GM12878 (cell line): ENCODE data around the gene STX10. TPM values are rescaled to one million over a fixed set of nuclear protein-coding genes. Genes with fewer than 3 reads are reported as not detected.

Experiments used
- ASH2L ChIP-seq: fragments of 300-600, 200-600 bp; sonication (generic); IDR thresholded peaks from 2 replicates; pipeline ENCODE4 v1.6.1; 2017; ENCODE audit warnings: low read depth, mild to moderate bottlenecking, borderline replicate concordance
- CBX3 ChIP-seq: fragments of 200-600 bp; sonication (generic); IDR thresholded peaks from 2 replicates; pipeline ENCODE4 v1.6.1; 2016; ENCODE audit warnings: low read depth, borderline replicate concordance
- CREM ChIP-seq: IDR thresholded peaks from 2 replicates; pipeline ENCODE4 v1.6.1; 2014; ENCODE audit warnings: antibody characterized with exemption, low read depth
- EED ChIP-seq: sonication (generic); IDR thresholded peaks from 2 replicates; pipeline ENCODE4 v1.6.1; 2016; ENCODE audit warnings: antibody characterized with exemption, low read depth
- FOXM1 ChIP-seq: IDR thresholded peaks from 2 replicates; pipeline ENCODE4 v1.6.1; 2012; ENCODE audit warnings: low read depth, mild to moderate bottlenecking, inconsistent platforms, low read length, moderate library complexity
- GABPA ChIP-seq: IDR thresholded peaks from 2 replicates; pipeline ENCODE4 v1.6.1; 2014; ENCODE audit warnings: antibody characterized with exemption, low read depth, mild to moderate bottlenecking, inconsistent platforms
- HCFC1 ChIP-seq: fragments of 150-350 bp; IDR thresholded peaks from 2 replicates; pipeline ENCODE4 v1.6.1; 2014; ENCODE audit warnings: low read length
- HDGF ChIP-seq: fragments of 450-650 bp; IDR thresholded peaks from 2 replicates; pipeline ENCODE4 v1.6.1; 2016; ENCODE audit warnings: antibody characterized with exemption
- KLF5 ChIP-seq: fragments of 450-650 bp; IDR thresholded peaks from 2 replicates; pipeline ENCODE4 v1.6.1; 2014; ENCODE audit warnings: mild to moderate bottlenecking; ENCODE audit not compliant: partially characterized antibody
- MTA2 ChIP-seq: fragments of 450-650 bp; IDR thresholded peaks from 2 replicates; pipeline ENCODE4 v1.6.1; 2016; ENCODE audit warnings: low read depth, mild to moderate bottlenecking, moderate library complexity
- MTA3 ChIP-seq: IDR thresholded peaks from 2 replicates; pipeline ENCODE4 v1.6.1; 2012; ENCODE audit warnings: low read length, inconsistent platforms, borderline replicate concordance
- MYC ChIP-seq: IDR thresholded peaks from 2 replicates; pipeline ENCODE4 v1.6.1; 2011; ENCODE audit warnings: mild to moderate bottlenecking, low read length, moderate library complexity, inconsistent platforms; ENCODE audit not compliant: insufficient read depth, insufficient replicate concordance, insufficient read length, severe bottlenecking
- PAX5 ChIP-seq: IDR thresholded peaks from 2 replicates; pipeline ENCODE4 v1.6.1; 2011; ENCODE audit warnings: low read depth, low read length, borderline replicate concordance
- POLR2AphosphoS2 ChIP-seq: IDR thresholded peaks from 2 replicates; pipeline ENCODE4 v1.6.1; 2011; ENCODE audit warnings: low read depth, mild to moderate bottlenecking, low read length, improper control_type of control experiment, moderate library complexity
- POLR2AphosphoS5 ChIP-seq: IDR thresholded peaks from 2 replicates; pipeline ENCODE4 v1.6.1; 2011; ENCODE audit warnings: mild to moderate bottlenecking, low read length, inconsistent platforms
- POU2F2 ChIP-seq: IDR thresholded peaks from 3 replicates; pipeline ENCODE4 v1.6.1; 2011; ENCODE audit warnings: low read depth, mild to moderate bottlenecking, low read length, borderline replicate concordance
- RB1 ChIP-seq: fragments of 450-650 bp; formaldehyde crosslinking; IDR thresholded peaks from 2 replicates; pipeline ENCODE4 v1.6.1; 2017; ENCODE audit warnings: mild to moderate bottlenecking, borderline replicate concordance
- RCOR1 ChIP-seq: conservative IDR thresholded peaks from 2 replicates; pipeline ENCODE4 v1.6.1; 2012; ENCODE audit warnings: low read depth, low read length, improper control_type of control experiment
- SIX5 ChIP-seq: IDR thresholded peaks from 2 replicates; pipeline ENCODE4 v1.6.1; 2011; ENCODE audit warnings: mild to moderate bottlenecking, low read depth, low read length, moderate library complexity; ENCODE audit not compliant: severe bottlenecking
- SMAD5 ChIP-seq: IDR thresholded peaks from 2 replicates; pipeline ENCODE4 v1.6.1; 2016; ENCODE audit warnings: antibody characterized with exemption, low read depth
- SP1 ChIP-seq: IDR thresholded peaks from one replicate; pipeline ENCODE4 v1.6.1; 2011; ENCODE audit warnings: low read depth, low read length
- SREBF2 ChIP-seq: IDR thresholded peaks from 2 replicates; pipeline ENCODE4 v1.6.1; 2012; ENCODE audit warnings: mild to moderate bottlenecking, low read length
- SRF ChIP-seq, 2 experiments: IDR thresholded peaks; 2 replicates each; pipeline ENCODE4 v1.6.1; 2011; ENCODE audit warnings: low read depth in 2 of 2, low read length in 2 of 2, mild to moderate bottlenecking in 1 of 2, moderate library complexity in 1 of 2
- TARDBP ChIP-seq: IDR thresholded peaks from 2 replicates; pipeline ENCODE4 v1.6.1; 2016; ENCODE audit warnings: borderline replicate concordance
- TCF7 ChIP-seq: IDR thresholded peaks from 2 replicates; pipeline ENCODE4 v1.6.1; 2014; ENCODE audit warnings: antibody characterized with exemption, borderline replicate concordance
- ZBTB11 ChIP-seq: fragments of 450-650 bp; formaldehyde crosslinking; IDR thresholded peaks from 2 replicates; pipeline ENCODE4 v1.5.0; 2022; ENCODE audit warnings: mild to moderate bottlenecking, missing genetic modification characterization
- ZSCAN29 ChIP-seq: fragments of 450-650 bp; IDR thresholded peaks from 2 replicates; pipeline ENCODE4 v1.6.1; 2017; ENCODE audit warnings: mild to moderate bottlenecking, moderate library complexity
- polyA plus RNA-seq, 11 experiments: library from polyadenylated mRNA; depleted of rRNA in 4 of 11; unstranded in 6 of 11; stranded (reverse) in 5 of 11; fragments of >200 nt; fragmentation: Nextera tagmentation in 4 of 11; fragmentation: Illumina TruSeq in 1 of 11; extraction: Ambion mirVana in 4 of 11; extraction: Trizol in 1 of 11; gene quantifications; 1 replicate in 1 of 11; 2 replicates in 10 of 11; pipeline versions ENCODE4 v1.2.1 to v1.2.3, GENCODE V29; 2011 to 2016; ENCODE audit warnings: inconsistent platforms in 2 of 11, missing spikeins in 2 of 11, low read depth in 1 of 11
- total RNA-seq, 4 experiments: library from RNA; depleted of rRNA in 3 of 4; stranded (reverse); fragments of >200 nt in 3 of 4; fragmentation: Illumina TruSeq in 1 of 4; extraction: Trizol in 1 of 4; gene quantifications; 2 replicates each; pipeline versions ENCODE4 v1.2.1 to v1.2.3, GENCODE V29; 2013 to 2021
- TF ChIP-seq, protein P1 (sequence below): IDR thresholded peaks from 2 replicates; pipeline ENCODE4 v1.6.1; 2011; ENCODE audit warnings: low read depth, low read length, improper control_type of control experiment, borderline replicate concordance
- TF ChIP-seq, protein P2 (sequence below): IDR thresholded peaks from 2 replicates; pipeline ENCODE4 v1.6.1; 2012; ENCODE audit warnings: low read depth, low read length, improper control_type of control experiment

STX10 gene
- total and polyA plus RNA-seq, 10 of the 15 experiments (the other 5 are each of a cell fraction or from before 2014, with no cell fraction given), result 0.56 to 76.1 (median 47.6) TPM

DNA sequence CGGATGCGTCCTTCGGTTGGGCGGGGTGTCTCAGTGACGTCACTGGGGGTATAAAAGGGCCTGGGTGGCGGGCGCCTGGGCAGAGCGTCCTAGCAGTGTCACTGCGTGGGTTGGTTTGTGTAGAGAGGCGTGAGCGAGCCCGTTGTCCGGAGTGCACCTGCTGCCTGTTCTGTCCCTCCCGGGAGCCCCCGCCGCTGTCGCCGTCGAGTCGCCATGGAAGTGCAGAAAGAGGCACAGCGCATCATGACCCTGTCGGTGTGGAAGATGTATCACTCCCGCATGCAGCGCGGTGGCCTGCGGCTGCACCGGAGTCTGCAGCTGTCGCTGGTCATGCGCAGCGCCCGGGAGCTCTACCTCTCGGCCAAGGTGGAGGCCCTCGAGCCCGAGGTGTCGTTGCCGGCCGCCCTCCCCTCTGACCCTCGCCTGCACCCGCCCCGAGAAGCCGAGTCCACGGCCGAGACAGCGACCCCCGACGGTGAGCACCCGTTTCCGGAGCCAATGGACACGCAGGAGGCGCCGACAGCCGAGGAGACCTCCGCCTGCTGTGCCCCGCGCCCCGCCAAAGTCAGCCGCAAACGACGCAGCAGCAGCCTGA is 2.9 kb upstream of the STX10 start (continued):
- peak; percentile 99 for TF ChIP-seq SMAD5
- TF ChIP-seq MTA3, result no peak
- no peak for TF ChIP-seq TCF7
- TF ChIP-seq MYC, result no peak
- TF ChIP-seq, protein P1, sequence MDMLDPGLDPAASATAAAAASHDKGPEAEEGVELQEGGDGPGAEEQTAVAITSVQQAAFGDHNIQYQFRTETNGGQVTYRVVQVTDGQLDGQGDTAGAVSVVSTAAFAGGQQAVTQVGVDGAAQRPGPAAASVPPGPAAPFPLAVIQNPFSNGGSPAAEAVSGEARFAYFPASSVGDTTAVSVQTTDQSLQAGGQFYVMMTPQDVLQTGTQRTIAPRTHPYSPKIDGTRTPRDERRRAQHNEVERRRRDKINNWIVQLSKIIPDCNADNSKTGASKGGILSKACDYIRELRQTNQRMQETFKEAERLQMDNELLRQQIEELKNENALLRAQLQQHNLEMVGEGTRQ, result no peak
- peak; percentile 98 for TF ChIP-seq POU2F2
- TF ChIP-seq ZBTB11 (CRISPR knock-in tag), result peak; percentile 35; the same call in 1 of the 2 replicates
- TF ChIP-seq CBX3, result no peak
- no peak for TF ChIP-seq MTA2
- peak; percentile 78; the same call in 1 of the 2 replicates for TF ChIP-seq HDGF
- peak; percentile 100 for TF ChIP-seq POLR2AphosphoS2
- peak; percentile 82 for TF ChIP-seq KLF5
- TF ChIP-seq RCOR1, result peak; percentile 7; the same call in 1 of the 2 replicates
- TF ChIP-seq, protein P2, sequence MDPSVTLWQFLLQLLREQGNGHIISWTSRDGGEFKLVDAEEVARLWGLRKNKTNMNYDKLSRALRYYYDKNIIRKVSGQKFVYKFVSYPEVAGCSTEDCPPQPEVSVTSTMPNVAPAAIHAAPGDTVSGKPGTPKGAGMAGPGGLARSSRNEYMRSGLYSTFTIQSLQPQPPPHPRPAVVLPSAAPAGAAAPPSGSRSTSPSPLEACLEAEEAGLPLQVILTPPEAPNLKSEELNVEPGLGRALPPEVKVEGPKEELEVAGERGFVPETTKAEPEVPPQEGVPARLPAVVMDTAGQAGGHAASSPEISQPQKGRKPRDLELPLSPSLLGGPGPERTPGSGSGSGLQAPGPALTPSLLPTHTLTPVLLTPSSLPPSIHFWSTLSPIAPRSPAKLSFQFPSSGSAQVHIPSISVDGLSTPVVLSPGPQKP, result peak; percentile 70
- peak; percentile 92 for TF ChIP-seq CREM
- 0 out of 2 replicates have a peak, but pooled peaks have one; percentile 8 for TF ChIP-seq EED
- TF ChIP-seq FOXM1, result no peak
- peak; percentile 48; the same call in 1 of the 2 replicates for TF ChIP-seq HCFC1
- no peak for TF ChIP-seq SP1
- TF ChIP-seq POLR2AphosphoS5, result peak; percentile 100
- TF ChIP-seq SREBF2, result no peak
- TF ChIP-seq ZSCAN29, result no peak
- no peak for TF ChIP-seq GABPA
- TF ChIP-seq ASH2L, result no peak
- TF ChIP-seq PAX5, result peak; percentile 62
- TF ChIP-seq RB1, result peak; percentile 63; the same call in 1 of the 2 replicates
- TF ChIP-seq SIX5, result no peak
- peak; percentile 40; the same call in 1 of the 2 replicates for TF ChIP-seq TARDBP
- peak; percentile 14 to 28; a peak in 1 of 4 replicates for TF ChIP-seq SRF (IDR thresholded peaks at IDR 0.05; ENCODE audit: low read depth in 2 of 2, low read length in 2 of 2)
